HG02981 (cell line): ENCODE data around the gene GRAMD1B.

ENCODE experiments used
- ATAC-seq: cut with Tn5 transposase; IDR thresholded peaks from one replicate; pipeline ENCODE4 v1.9.1; 2021; ENCODE audit warnings: mild to moderate bottlenecking, moderate library complexity; ENCODE audit not compliant: unreplicated experiment

GRAMD1B gene

DNA sequence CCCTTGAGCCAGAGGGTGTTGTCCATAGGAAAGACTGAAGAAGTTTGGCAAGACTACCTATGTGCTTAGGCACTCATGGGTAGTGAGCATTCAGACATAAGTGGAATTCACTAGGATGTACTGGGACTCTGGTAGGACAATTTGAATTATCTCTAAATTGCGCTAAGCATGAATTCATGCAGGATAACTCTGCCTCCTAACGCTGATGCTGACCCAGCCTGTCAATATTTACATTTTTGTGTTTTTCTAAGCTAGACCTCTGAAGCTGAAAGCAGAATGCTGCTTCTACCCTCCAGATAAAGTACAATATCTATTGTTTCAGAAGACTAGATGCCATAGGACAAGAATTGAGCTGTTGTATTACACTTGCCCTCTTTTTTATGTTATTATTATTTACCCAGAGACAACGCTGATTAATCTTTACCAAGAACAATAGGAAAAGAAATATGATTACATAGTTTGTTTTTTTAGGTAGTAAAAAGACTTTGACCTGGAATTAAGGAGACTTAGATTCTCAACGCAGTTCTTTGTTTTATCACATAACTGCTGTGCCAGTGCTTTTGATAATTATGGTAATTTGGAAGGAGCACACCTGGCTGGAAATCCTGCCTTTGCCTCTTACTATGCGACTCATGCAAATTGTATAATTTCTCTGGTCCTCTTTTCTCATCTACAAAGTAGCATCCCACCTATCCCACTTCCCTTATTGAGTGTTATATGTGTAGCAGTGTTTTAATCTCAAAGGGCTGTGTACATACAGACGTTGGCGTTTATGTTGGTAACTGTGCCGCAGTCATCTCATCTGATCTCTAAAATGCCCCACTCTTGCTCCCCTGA, 21.2 kb upstream of the GRAMD1B start:
- no peak for ATAC-seq

DNA sequence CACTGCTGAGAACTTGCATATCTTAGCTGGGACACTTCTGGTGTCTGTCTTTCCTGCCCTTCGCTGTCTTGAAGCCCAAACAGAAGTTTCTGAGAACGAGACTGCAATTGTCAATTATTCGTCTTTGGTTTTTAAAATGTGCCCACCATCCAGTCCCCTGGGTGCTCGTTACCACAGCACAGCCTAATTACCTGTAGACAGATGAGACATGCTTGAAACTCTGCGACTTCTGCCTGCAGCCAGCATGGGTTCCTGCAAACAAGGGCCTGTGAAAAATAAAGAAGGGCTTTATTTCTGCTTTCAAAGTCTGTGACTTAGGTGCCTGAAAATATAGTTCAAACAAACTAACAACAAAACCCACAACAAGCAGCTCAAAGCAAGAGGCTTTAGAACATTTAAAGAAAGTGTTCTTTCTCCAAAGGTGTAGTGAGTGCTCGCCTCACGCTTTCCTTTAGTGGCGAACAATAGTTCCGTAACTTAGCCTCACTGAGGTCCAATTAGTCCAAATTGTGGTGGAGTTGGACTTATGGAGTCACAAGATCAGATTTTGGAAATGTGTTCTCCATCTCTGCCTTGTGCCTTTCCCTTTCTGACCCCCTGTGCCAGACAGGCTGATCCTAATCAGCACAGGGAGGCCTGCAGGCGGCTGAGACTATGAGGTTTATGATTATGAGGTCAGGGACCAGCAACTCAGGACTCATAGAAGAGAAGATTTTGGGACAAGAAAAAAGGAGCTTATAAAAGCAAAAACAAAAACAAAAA, 20.4 kb upstream of the GRAMD1B start:
- ATAC-seq, result no peak

GRCh38 chr11:123410218-123410549, 19.9 kb upstream of the GRAMD1B start:
- ATAC-seq, result no peak

- ATAC-seq, result no peak
Measured at GRCh38 chr11:123413636-123414035, 16.4 kb upstream of the GRAMD1B start.

DNA sequence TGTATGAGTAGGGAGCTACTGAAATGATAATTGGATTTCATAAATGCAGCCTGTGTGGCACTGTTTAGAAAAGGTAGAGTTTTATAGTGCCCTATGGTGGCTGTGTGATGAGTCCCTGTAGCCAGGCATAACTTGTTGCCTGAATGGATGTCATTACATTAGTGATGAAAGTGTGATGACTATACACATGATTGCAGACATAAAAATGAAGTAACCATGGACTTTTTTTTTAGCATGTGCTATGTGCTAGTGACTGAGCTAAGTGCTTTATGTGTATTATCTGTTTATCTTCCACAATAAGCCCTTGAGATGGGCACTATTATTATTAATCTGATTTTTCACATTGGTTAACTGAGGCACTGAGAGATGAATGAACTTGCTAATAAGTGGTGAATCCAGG, 13.5 kb upstream of the GRAMD1B start:
- no peak for ATAC-seq

DNA sequence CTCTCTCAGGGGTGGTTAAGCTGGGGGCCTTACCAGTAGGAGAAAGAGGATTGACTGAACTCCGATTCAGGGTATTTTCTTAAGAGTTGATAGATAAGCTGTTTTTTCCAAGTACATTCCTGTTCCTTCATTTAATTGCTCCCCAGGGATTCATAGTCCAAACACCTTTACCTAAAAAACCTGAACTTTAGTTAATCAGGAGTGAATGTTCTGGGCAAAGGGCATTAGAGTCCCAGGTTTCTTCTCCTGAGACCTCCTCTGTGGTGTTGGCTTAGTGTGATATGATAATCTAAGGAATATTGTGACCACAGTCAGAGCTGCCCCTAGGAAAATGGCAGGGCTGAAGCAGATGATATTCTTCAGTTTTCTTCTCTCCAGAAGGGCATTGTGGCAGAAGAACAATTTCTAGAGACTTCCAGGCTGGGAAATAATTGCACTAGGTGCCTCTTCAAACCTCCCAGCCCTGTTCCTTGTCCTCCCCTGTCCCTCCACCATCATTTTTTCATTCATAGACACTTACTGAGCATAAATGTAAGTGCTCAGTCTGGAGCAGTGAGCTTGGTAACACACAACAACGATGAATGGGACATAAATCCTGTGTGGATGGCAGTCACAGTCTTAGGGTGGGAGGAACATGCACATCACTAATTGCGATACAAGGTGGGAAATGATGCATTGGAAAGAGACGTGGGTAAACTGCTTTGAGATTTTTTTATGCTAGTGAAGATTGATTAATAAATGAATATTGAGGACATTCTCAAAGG, 11.5 kb upstream of the GRAMD1B start:
- ATAC-seq, result no peak

- no peak for ATAC-seq
Measured at GRCh38 chr11:123419731-123420452, 10.2 kb upstream of the GRAMD1B start.

DNA sequence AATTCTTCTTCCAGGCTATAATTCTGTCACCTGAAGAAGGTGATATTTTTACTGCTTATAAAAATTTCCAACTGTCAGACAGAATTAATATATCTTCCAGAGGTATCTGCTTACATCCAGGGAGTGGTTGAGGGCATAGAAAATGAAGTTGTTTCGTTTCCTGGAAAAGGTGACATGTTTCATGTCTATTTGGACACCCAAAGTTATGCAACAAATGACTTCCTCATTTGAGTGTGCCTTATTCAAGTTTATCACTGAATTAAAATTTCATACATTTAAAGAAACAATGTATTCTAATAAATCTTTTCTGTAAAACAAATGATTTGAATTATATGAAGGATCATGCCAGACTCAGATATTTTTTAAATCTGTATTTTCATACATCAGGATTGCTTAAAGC, 8.5 kb upstream of the GRAMD1B start:
- ATAC-seq, result no peak

- no peak for ATAC-seq
Measured at GRCh38 chr11:123425367-123425766, 4.7 kb upstream of the GRAMD1B start.

GRCh38 chr11:123426789-123427188, 3.3 kb upstream of the GRAMD1B start:
- no peak for ATAC-seq

GRCh38 chr11:123427405-123427804, 2.7 kb upstream of the GRAMD1B start:
- no peak for ATAC-seq

DNA sequence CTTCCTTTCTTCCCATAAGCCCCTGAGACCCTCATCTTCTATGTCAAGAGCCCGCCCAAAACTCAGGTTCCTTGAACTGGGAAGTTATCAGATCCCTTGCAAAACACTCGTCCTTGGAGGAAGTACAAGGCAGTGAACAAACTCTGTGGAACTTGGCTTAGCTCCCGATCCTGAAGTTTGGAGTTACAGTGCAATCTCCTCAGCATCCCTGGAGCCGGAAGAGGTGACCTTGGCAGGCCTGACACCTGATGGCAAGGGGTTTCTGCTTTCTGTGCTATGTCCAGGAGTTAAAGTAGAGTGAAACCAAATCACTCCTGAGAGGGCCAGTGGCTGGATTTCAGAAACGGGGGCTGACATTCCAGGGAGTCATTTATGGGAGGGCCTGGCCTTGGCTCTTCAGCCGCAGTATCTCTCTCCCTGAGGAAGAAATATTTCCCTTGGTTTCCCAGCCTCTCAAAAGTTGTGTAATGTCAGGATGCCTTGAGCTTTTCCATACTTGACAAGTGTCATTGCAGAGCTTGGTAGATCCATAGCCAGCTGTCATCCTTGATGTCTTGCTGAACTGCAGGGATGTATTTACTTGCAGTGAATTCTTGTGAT, 1.9 kb upstream of the GRAMD1B start:
- ATAC-seq, result no peak

DNA sequence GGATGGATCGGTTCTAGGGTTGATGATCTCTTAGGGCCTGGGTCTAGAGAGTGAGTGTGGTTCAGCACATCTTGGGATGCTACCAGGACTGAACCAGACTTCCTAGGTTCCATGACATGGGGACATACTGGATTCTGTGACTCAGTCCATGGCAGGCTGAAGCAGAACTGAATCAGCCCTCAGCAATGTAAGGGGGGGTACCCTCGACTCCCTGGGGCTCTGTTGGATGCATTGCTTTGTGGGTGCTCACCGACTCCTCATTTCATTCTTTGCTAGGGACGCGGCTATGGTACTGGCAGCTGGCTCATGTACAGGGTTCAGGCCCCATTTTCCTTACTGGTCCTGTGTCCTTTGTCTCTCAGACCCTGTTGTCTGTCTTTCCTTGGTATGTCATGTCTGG, 733 bp upstream of the GRAMD1B start:
- ATAC-seq, result no peak

DNA sequence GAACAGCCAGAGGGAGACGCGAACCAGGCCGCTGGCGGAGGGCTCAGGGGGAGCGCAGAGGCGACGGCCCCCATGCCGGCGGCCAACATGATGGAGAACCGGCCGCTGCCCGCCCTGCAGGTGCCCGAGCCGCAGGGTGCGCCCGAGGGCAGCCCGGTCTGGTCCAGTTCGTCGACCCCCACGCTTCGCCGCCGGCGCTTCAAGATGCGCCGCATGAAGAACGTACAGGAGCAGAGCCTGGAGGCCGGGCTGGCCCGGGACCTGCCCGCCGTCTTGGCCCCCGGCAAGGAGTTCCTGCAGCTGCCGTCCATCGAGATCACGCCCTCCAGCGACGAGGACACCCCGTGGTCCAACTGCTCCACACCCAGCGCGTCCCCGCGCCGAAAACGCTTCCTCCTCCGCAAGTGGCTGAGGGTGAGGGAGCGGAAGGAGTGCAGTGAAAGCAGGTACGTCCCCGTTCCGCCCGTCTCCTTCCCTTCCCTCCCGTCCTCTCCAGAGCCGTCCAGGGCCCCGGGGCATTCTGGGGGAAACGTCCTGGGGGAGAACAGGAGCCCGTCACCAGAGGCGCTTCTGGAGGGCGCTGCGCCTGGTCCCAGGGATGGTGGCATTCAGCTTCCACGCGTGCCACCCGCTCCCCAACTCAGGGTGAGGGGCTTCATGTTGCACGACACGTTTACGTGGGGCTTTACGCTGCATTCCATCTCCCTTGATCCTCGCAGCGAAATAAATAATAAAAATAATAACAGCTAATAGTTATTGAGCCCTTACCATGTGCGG, 840 bp downstream of the GRAMD1B start:
- ATAC-seq, result peak; percentile 48

GRCh38 chr11:123431619-123432018, 1.6 kb downstream of the GRAMD1B start:
- no peak for ATAC-seq

DNA sequence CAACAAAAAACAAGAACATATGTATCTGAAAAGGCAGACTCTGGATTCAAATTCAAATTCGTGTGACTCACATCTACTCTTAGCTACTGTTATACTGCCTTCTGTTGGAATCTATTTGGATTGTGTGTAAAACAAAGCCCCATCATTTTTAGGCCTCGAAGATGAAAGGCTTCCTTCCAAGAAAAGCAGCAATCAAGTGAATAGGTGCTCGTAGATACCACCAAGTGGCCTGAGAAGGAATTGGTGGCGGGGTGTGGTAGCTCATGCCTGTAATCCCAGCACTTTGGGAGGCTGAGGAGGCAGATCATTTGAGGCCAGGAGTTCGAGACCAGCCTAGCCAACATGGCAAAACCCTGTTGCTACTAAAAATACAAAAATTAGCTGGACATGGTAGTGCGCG, 4.2 kb downstream of the GRAMD1B start:
- no peak for ATAC-seq

GRCh38 chr11:123434911-123435310, 4.8 kb downstream of the GRAMD1B start:
- no peak for ATAC-seq

DNA sequence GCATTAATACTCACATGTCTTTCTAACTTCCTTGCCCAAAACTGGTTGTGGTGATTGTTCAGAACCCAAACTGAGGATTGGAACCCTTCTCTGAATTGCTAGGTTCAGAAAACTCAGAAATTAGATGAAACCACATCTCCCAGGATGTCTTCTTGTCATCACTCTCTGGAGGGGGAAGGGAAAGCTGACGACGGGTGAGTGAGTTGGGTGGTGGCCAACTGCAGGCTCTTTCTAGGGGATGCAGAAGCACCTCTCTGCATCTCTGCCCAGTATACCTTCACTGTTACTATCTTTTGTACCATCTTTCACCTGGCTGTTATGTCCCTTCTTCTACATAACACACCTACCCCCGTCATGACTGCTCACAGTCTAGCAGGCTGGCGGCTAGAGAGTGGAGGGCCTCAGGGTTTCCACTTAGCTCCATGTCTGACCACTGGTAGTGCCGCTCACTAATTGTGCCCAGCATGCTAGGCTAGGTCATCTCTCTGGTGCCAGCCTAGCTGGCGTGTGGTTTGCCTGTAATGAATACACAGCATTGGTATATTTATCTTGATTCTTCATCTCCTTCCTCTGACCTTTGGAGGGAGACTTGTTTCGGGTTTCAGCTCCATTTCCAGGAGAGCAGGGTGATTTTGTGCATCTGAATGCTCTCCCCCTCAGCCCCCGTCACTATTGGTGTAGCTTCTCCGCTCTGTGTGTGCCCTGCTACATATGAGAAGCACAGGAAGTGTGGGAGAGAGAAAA, 7.3 kb downstream of the GRAMD1B start:
- no peak for ATAC-seq

GRCh38 chr11:123438131-123438627, 8.1 kb downstream of the GRAMD1B start:
- no peak for ATAC-seq
